B cell (primary cell): ENCODE results near the gene UGT1A6. TPM values are rescaled to one million over a fixed set of nuclear protein-coding genes. Genes with fewer than 3 reads are reported as not detected.

Experiments used
- ATAC-seq: fragments of 200-7000 bp; cut with Tn5 transposase; one replicate; pipeline ENCODE4 v1.10.0; 2021; ENCODE audit warnings: low read depth, mild to moderate bottlenecking, moderate number of reproducible peaks, moderate library complexity
- CTCF ChIA-PET: fragments of 350-600 bp; sonication (Branson Sonifier 250); formaldehyde crosslinking; loops from one replicate; lab custom pipeline; 2021; ENCODE audit warnings: antibody characterized with exemption, inconsistent platforms; lab: Charles Lee
- POLR2A ChIA-PET: fragments of 350-600 bp; sonication (Branson Sonifier 250); formaldehyde crosslinking; loops from one replicate; lab custom pipeline; 2021; ENCODE audit warnings: antibody characterized with exemption; lab: Charles Lee
- DNase-seq: peaks from one replicate; pipeline ENCODE4 v3.0.0; 2013
- H2AFZ ChIP-seq: 2 replicates; pipeline ENCODE4 v1.6.1; 2012; ENCODE audit warnings: mild to moderate bottlenecking, low read depth, low read length; ENCODE audit not compliant: insufficient read depth, poor library complexity, severe bottlenecking
- H3K27ac ChIP-seq, 2 donors: 1 replicate in 1 of 2; 2 replicates in 1 of 2; pipeline ENCODE4 v1.5.1; 2012 to 2013; ENCODE audit warnings: low read length in 2 of 2, mild to moderate bottlenecking in 2 of 2, moderate library complexity in 1 of 2
- H3K27me3 ChIP-seq, 4 experiments: fragments of 200-600 bp in 1 of 4; sonication (generic) in 1 of 4; replicated peaks in 1 of 4; 1 replicate in 2 of 4; 2 replicates in 2 of 4; pipeline versions ENCODE4 v1.6.1 to v1.7.0; 2013 to 2016; ENCODE audit warnings: low read length in 3 of 4, mild to moderate bottlenecking in 2 of 4, mixed read lengths in 1 of 4, moderate library complexity in 1 of 4; ENCODE audit not compliant: insufficient read depth in 4 of 4, control insufficient read depth in 3 of 4; ENCODE audit errors: control extremely low read depth in 1 of 4
- H3K36me3 ChIP-seq, 2 experiments: replicated peaks in 1 of 2; 1 replicate in 1 of 2; 2 replicates in 1 of 2; pipeline versions ENCODE4 v1.6.1 to v1.7.1; 2013; ENCODE audit warnings: low read length in 1 of 2; ENCODE audit not compliant: insufficient read depth in 2 of 2, control insufficient read depth in 1 of 2; ENCODE audit errors: control extremely low read depth in 1 of 2, extremely low read depth in 1 of 2
- H3K4me1 ChIP-seq, 2 donors: fragments of 200-600 bp in 1 of 2; sonication (generic) in 1 of 2; 1 replicate in 1 of 2; 2 replicates in 1 of 2; pipeline versions ENCODE4 v1.5.1 to v1.6.1; 2013 to 2017; ENCODE audit warnings: low read length in 2 of 2; ENCODE audit not compliant: control insufficient read depth in 2 of 2, insufficient read depth in 2 of 2
- H3K4me2 ChIP-seq: replicated peaks from 2 replicates; pipeline ENCODE3; 2012; ENCODE audit warnings: mild to moderate bottlenecking, low read depth, low read length; ENCODE audit not compliant: poor library complexity, severe bottlenecking
- H3K4me3 ChIP-seq, 5 experiments: fragments of 200-600 bp in 1 of 5; sonication (generic) in 1 of 5; 1 replicate in 3 of 5; 2 replicates in 2 of 5; pipeline versions ENCODE4 v1.5.1 to v1.7.0; 2011 to 2016; ENCODE audit warnings: low read length in 4 of 5, mild to moderate bottlenecking in 4 of 5, low read depth in 2 of 5, control low read depth in 1 of 5, moderate library complexity in 1 of 5; ENCODE audit not compliant: insufficient read depth in 1 of 5; ENCODE audit errors: control extremely low read depth in 1 of 5, extremely low read depth in 1 of 5
- H3K79me2 ChIP-seq: fragments of 200-600 bp; sonication (generic); one replicate; pipeline ENCODE4 v1.6.0; 2016; ENCODE audit warnings: low read length; ENCODE audit not compliant: control insufficient read depth, insufficient read depth
- H3K9ac ChIP-seq: fragments of 200-600 bp; sonication (generic); 2 replicates; pipeline ENCODE4 v1.6.1; 2017; ENCODE audit warnings: mild to moderate bottlenecking, low read length, moderate library complexity
- H3K9me3 ChIP-seq, 3 donors: one replicate each; pipeline versions ENCODE4 v1.6.1 to v1.7.1; 2013; ENCODE audit warnings: low read length in 2 of 3; ENCODE audit not compliant: control insufficient read depth in 2 of 3, insufficient read depth in 1 of 3; ENCODE audit errors: control extremely low read depth in 1 of 3
- H4K20me1 ChIP-seq: 2 replicates; pipeline ENCODE4 v1.6.0; 2012; ENCODE audit warnings: mild to moderate bottlenecking, low read length; ENCODE audit not compliant: insufficient read depth, control insufficient read depth, poor library complexity, severe bottlenecking
- H3K27ac Mint-ChIP-seq: one replicate; pipeline ENCODE4 v1.8.0; 2021; ENCODE audit warnings: mixed read lengths
- H3K27me3 Mint-ChIP-seq: one replicate; pipeline ENCODE4 v1.8.0; 2021; ENCODE audit warnings: mixed read lengths
- H3K4me1 Mint-ChIP-seq: one replicate; pipeline ENCODE4 v1.8.0; 2021; ENCODE audit warnings: mixed read lengths
- H3K4me3 Mint-ChIP-seq: one replicate; pipeline ENCODE4 v1.8.0; 2021; ENCODE audit warnings: mixed read lengths
- H3K9me3 Mint-ChIP-seq: one replicate; pipeline ENCODE4 v1.8.0; 2022; ENCODE audit warnings: mixed read lengths; ENCODE audit not compliant: insufficient read depth
- CTCF ChIP-seq: fragments of 200-600 bp; IDR thresholded peaks from one replicate; pipeline ENCODE4 v1.8.0; 2022; ENCODE audit warnings: antibody characterized with exemption, mild to moderate bottlenecking
- EZH2 ChIP-seq: IDR thresholded peaks from 2 replicates; pipeline ENCODE4 v1.6.1; 2012; ENCODE audit warnings: borderline replicate concordance, low read depth, mild to moderate bottlenecking, moderate library complexity, low read length; ENCODE audit not compliant: insufficient read depth, poor library complexity, severe bottlenecking
- WGBS: methylation state at CpG from one replicate; pipeline ENCODE4 v1.1.5; 2013; ENCODE audit warnings: missing lambda C conversion rate; ENCODE audit not compliant: insufficient coverage; 5-methylcytosine and 5-hydroxymethylcytosine counted together
- intact Hi-C: fragments of 100-400 bp; cut with micrococcal nuclease; formaldehyde crosslinking; loops from one replicate; pipeline ENCODE4 v1.10.0; 2022
- polyA plus RNA-seq: library from polyadenylated mRNA; depleted of rRNA; stranded (reverse); fragments of >200 nt; gene quantifications from 2 replicates; pipeline ENCODE4 v1.2.3, GENCODE V29; 2012
- total RNA-seq, 2 donors: library from RNA; stranded (reverse); fragments of 120-200 nt in 1 of 2; gene quantifications; 1 replicate in 1 of 2; 2 replicates in 1 of 2; pipeline versions ENCODE4 v1.2.3 to v1.2.4, GENCODE V29; 2013 to 2022

UGT1A6 gene
- total and polyA plus RNA-seq, 2 donors (not counting 1 experiment from before 2014, with no cell fraction given): not detected

- Histone ChIP-seq H3K9ac (no peak overlapping the region), H3K4me3 (no peak overlapping the region), H3K4me2 (no peak overlapping the region), H3K27ac (no peak overlapping the region), H3K27me3 (peaks cover 0 to 5% (median 0%) of the 10 kb centered on the region in 4 experiments), H3K9me3 (peaks cover 0 to 6% (median 0%) of the 10 kb centered on the region in 3 donors), H2AFZ (no peak overlapping the region), H3K36me3 (no peaks in the 10 kb centered on the region), H4K20me1 (no peaks in the 10 kb centered on the region), H3K4me1 (no peaks in the 10 kb centered on the region), H3K79me2 (no peaks in the 10 kb centered on the region)
- no peak overlapping the region for H3K27ac Mint-ChIP-seq
- TF ChIP-seq EZH2 (no peak), CTCF (no peak)
- ATAC-seq (no peak), DNase-seq (no peak)
- CTCF ChIA-PET: interaction anchor here (0.6 kb wide), 1 partner anchor 691 kb away, joined by 3 read pairs; no protein-coding TSS in a partner anchor
- H3K9me3 Mint-ChIP-seq: no peaks in the 10 kb centered on the region
- POLR2A ChIA-PET: no interaction called here
- 88% methylated on average over 3 of the region's 4 CpGs for WGBS
- H3K4me1 Mint-ChIP-seq: no peaks in the 10 kb centered on the region
- no peak overlapping the region for H3K4me3 Mint-ChIP-seq
- intact Hi-C loops: no loop called here
- H3K27me3 Mint-ChIP-seq: peaks cover 16% of the 10 kb centered on the region
Observed at GRCh38 chr2:233816771-233817170, 124.1 kb downstream of the UGT1A6 start.

DNA sequence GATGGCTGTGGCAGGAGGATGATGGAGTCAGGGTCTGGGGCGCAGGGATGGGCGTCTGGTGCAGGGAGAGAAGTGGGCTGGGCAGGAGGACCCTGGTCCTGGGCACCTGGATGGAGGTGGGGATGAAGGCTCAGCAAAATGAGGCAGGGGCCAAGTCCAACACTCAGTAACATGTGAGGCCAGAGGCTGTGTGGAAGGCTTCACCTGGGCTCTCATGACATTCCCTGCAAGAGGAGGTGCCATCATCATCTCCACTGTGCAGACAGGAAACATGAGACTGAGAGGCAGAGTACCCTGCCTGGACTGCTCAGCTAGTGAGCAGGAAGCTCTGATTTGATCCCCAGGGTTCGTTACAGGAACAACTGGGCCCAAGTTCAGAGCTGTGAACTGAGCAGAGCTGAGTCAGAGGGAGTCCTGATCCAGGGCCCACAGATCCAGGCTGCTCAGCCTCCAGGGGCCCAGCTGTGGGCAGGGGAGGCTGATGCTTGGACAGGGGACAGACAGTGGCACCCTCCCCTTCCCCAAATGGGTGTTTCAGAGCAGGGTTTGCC is 124.7 kb downstream of the UGT1A6 start:
- peaks cover 13% of the 10 kb centered on the region for H3K27me3 Mint-ChIP-seq
- no peak for ATAC-seq
- no peak overlapping the region for H3K27ac ChIP-seq
- POLR2A ChIA-PET: no interaction called here
- H3K4me3 Mint-ChIP-seq: no peak overlapping the region
- H3K4me2 ChIP-seq: no peak overlapping the region
- no peak for DNase-seq
- TF ChIP-seq EZH2 (no peak), CTCF (no peak)
- peaks cover 0 to 6% (median 0%) of the 10 kb centered on the region in 3 donors for H3K9me3 ChIP-seq
- H3K4me1 Mint-ChIP-seq: no peaks in the 10 kb centered on the region
- intact Hi-C loops: no loop called here
- H3K27ac Mint-ChIP-seq: no peak overlapping the region
- CTCF ChIA-PET: no interaction called here
- no peaks in the 10 kb centered on the region for H3K4me1 ChIP-seq
- peaks cover 0 to 5% (median 0%) of the 10 kb centered on the region in 4 experiments for H3K27me3 ChIP-seq
- no peaks in the 10 kb centered on the region for H4K20me1 ChIP-seq
- H3K36me3 ChIP-seq: no peaks in the 10 kb centered on the region
- no peaks in the 10 kb centered on the region for H3K79me2 ChIP-seq
- no peaks in the 10 kb centered on the region for H3K9me3 Mint-ChIP-seq
- no peak overlapping the region for H3K9ac ChIP-seq
- H3K4me3 ChIP-seq: no peak overlapping the region
- no peak overlapping the region for H2AFZ ChIP-seq
- 81% methylated on average over 3 of the region's 3 CpGs for WGBS
